Measurements from ENCODE around the gene MUC4.
A peak's percentile ranks its signal among the peaks of the same experiment; 100 is the strongest.

Gene MUC4

GRCh38 chr3:195859061-195859845 lies 47.5 kb upstream of the MUC4 start:
- TF ChIP-seq, protein P1, sequence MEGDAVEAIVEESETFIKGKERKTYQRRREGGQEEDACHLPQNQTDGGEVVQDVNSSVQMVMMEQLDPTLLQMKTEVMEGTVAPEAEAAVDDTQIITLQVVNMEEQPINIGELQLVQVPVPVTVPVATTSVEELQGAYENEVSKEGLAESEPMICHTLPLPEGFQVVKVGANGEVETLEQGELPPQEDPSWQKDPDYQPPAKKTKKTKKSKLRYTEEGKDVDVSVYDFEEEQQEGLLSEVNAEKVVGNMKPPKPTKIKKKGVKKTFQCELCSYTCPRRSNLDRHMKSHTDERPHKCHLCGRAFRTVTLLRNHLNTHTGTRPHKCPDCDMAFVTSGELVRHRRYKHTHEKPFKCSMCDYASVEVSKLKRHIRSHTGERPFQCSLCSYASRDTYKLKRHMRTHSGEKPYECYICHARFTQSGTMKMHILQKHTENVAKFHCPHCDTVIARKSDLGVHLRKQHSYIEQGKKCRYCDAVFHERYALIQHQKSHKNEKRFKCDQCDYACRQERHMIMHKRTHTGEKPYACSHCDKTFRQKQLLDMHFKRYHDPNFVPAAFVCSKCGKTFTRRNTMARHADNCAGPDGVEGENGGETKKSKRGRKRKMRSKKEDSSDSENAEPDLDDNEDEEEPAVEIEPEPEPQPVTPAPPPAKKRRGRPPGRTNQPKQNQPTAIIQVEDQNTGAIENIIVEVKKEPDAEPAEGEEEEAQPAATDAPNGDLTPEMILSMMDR (conservative IDR thresholded peaks at IDR 0.05; ENCODE audit: low read depth, low read length), result peak; percentile 99
- Histone ChIP-seq H3K79me2 (ENCODE audit: insufficient read depth, low read depth) (no peaks in the 10 kb centered on the region), H3K36me3 (ENCODE audit: insufficient read depth) (no peaks in the 10 kb centered on the region), H2AFZ (ENCODE audit: low read depth) (peak overlapping the region; percentile 67), H3K27ac (no peak overlapping the region), H4K20me1 (ENCODE audit: insufficient read depth) (no peaks in the 10 kb centered on the region), H3K4me2 (peak overlapping the region; percentile 30; the same call in 1 of the 2 replicates), H3K27me3 (ENCODE audit: insufficient read depth, low read depth) (no peaks in the 10 kb centered on the region), H3K4me3 (IDR thresholded peaks at IDR 0.05; ENCODE audit: insufficient read depth, low read depth, low read length) (no peak overlapping the region), H3K4me1 (ENCODE audit: low read depth, poor library complexity, severe bottlenecking) (peaks cover 12% of the 10 kb centered on the region), H3K9ac (no peak overlapping the region)

GRCh38 chr3:195856410-195857084 lies 44.8 kb upstream of the MUC4 start:
- H4K20me1 ChIP-seq (ENCODE audit: insufficient read depth), result no peaks in the 10 kb centered on the region
- H2AFZ ChIP-seq (ENCODE audit: low read depth), result no peak overlapping the region
- H3K4me2 ChIP-seq, result no peak overlapping the region
- peaks cover 12% of the 10 kb centered on the region for H3K4me1 ChIP-seq (ENCODE audit: low read depth, poor library complexity, severe bottlenecking)
- no peaks in the 10 kb centered on the region for H3K27me3 ChIP-seq (ENCODE audit: insufficient read depth, low read depth)
- TF ChIP-seq, protein P1 (conservative IDR thresholded peaks at IDR 0.05; ENCODE audit: low read depth, low read length), result no peak
- no peak overlapping the region for H3K4me3 ChIP-seq (IDR thresholded peaks at IDR 0.05; ENCODE audit: insufficient read depth, low read depth, low read length)
- no peaks in the 10 kb centered on the region for H3K79me2 ChIP-seq (ENCODE audit: insufficient read depth, low read depth)
- no peak overlapping the region for H3K9ac ChIP-seq
- no peak overlapping the region for H3K27ac ChIP-seq
- no peaks in the 10 kb centered on the region for H3K36me3 ChIP-seq (ENCODE audit: insufficient read depth)

- H3K27ac ChIP-seq, result no peak overlapping the region
- H3K27me3 ChIP-seq (ENCODE audit: insufficient read depth, low read depth), result no peaks in the 10 kb centered on the region
- H2AFZ ChIP-seq (ENCODE audit: low read depth), result no peak overlapping the region
- no peaks in the 10 kb centered on the region for H3K36me3 ChIP-seq (ENCODE audit: insufficient read depth)
- H3K4me1 ChIP-seq (ENCODE audit: low read depth, poor library complexity, severe bottlenecking), result peaks cover 12% of the 10 kb centered on the region
- H4K20me1 ChIP-seq (ENCODE audit: insufficient read depth), result no peaks in the 10 kb centered on the region
- no peak overlapping the region for H3K9ac ChIP-seq
- no peak overlapping the region for H3K4me2 ChIP-seq
- H3K79me2 ChIP-seq (ENCODE audit: insufficient read depth, low read depth), result no peaks in the 10 kb centered on the region
- TF ChIP-seq, protein P1 (conservative IDR thresholded peaks at IDR 0.05; ENCODE audit: low read depth, low read length), result no peak
- H3K4me3 ChIP-seq (IDR thresholded peaks at IDR 0.05; ENCODE audit: insufficient read depth, low read depth, low read length), result no peak overlapping the region
Measured at GRCh38 chr3:195855471-195856409, 44.0 kb upstream of the MUC4 start.

- TF ChIP-seq, protein P1 (conservative IDR thresholded peaks at IDR 0.05; ENCODE audit: low read depth, low read length), result no peak
- H3K4me3 ChIP-seq (IDR thresholded peaks at IDR 0.05; ENCODE audit: insufficient read depth, low read depth, low read length), result no peak overlapping the region
- no peaks in the 10 kb centered on the region for H3K36me3 ChIP-seq (ENCODE audit: insufficient read depth)
- no peaks in the 10 kb centered on the region for H3K79me2 ChIP-seq (ENCODE audit: insufficient read depth, low read depth)
- no peaks in the 10 kb centered on the region for H4K20me1 ChIP-seq (ENCODE audit: insufficient read depth)
- H3K4me2 ChIP-seq, result no peak overlapping the region
- no peaks in the 10 kb centered on the region for H3K27me3 ChIP-seq (ENCODE audit: insufficient read depth, low read depth)
- H3K9ac ChIP-seq, result no peak overlapping the region
- no peak overlapping the region for H3K27ac ChIP-seq
- H3K4me1 ChIP-seq (ENCODE audit: low read depth, poor library complexity, severe bottlenecking), result peaks cover 11% of the 10 kb centered on the region
- H2AFZ ChIP-seq (ENCODE audit: low read depth), result no peak overlapping the region
Measured at GRCh38 chr3:195854628-195855294, 43.0 kb upstream of the MUC4 start.
